Measurements from ENCODE around the gene KLF3.
"Not testable (repeated sequence)": the region's sequence is repeated elsewhere in the genome, so short reads cannot be mapped to it uniquely, and the experiment has no call there.

Gene KLF3

DNA sequence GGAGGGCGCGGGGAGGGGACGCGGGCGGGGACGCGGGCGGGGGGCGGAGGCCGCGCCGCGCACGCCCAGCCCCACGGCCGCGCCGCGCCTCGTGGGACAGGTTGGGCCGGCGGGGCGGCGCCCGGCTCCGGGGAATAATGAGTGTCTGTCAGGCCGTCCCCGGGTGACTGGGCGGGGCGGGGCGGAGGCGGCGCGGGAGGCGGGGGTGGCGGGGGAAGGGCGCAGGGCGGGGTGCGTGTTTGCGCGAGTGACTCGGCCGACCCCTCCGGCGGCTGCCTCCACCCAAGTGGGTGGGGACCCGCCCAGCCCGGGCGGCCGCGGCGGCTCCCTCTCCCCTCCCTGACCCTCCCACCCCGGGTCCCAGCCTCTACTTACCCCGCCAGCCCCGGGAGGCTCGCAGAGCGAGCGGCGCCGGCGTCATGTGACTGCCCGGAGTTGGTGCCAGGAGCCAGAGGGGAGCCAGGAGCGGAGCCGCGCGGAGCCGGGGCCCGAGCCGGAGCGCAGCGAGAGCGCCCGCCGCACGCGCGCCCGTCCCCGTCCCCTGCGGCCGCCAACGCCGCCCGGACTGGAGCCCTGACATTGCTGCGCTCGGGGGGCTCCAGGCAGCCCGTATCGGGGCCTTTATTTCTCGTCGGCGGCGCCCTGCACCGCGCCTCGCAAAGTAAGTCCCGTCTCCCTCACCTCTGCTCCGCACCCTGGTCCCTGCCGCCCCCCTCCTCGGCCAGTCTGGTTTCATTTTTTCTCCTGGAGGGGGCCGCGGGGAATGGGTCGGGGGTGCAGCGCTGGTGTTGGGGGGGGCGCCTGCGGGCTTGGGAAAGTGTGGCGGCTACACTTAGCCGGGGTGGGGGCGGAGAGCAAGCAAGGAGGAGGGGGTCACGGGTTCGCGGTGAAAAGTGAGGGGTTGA lies at the start of gene KLF3:
Gene KLF3, plus strand, starts transcription at position 399 of the 905 bp plus-strand sequence. CDS start 16,427 bp downstream, outside the sequence.
- peak; percentile 76 for DNase-seq

GRCh38 chr4:38614231-38614630 lies 49.8 kb upstream of the KLF3 start:
- DNase-seq, result no peak

- DNase-seq, result no peak
These were observed 48.2 kb upstream of the KLF3 start for GRCh38 chr4:38615847-38616246.

DNA sequence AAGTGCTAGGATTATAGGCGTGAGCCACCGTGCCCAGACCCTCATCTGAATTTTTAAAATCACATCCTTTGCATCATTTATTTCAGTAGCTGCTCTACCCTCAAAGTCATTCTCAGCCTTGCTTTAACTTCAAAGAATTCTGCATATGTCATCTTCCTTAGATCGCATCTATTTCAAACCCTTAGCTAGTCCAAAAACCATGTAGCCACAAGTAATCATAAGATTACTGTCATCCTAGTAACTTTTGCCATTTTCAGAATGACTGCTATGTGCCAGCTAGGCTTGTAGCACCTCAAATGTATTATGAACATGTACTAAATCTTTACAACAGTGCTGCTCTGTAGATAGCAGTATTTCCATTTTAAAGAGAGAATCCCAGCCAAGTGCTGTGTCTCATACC lies 45.5 kb upstream of the KLF3 start:
- DNase-seq, result no peak

GRCh38 chr4:38619316-38619715 lies 44.7 kb upstream of the KLF3 start:
- DNase-seq, result no peak

- no peak for DNase-seq
These were observed 43.9 kb upstream of the KLF3 start for GRCh38 chr4:38620065-38620464.

DNA sequence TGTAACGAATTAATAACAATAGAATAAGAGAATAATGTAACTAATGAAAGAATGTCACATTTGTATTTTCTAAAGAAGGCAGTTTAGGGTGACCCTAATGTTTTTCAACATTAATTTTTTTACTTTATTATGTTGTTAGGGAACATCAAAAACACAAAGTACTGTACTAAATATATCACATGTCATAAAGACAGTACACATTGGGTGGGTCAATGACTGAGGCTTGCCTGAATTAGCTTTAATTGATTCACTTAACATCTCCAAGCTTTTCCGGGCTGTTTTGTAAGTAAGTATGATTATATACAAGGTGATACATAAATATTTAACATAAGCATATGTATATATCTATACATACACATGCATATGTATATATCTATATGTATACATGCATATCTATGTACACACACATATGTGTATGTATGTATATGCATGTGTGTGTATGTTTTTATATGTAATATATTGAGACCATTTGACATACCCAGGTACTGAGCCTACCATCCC lies 43.4 kb upstream of the KLF3 start:
- DNase-seq, result no peak

- peak; percentile 64 for DNase-seq
These were observed 42.8 kb upstream of the KLF3 start for GRCh38 chr4:38621028-38621684.

GRCh38 chr4:38621831-38622230 lies 42.2 kb upstream of the KLF3 start:
- no peak for DNase-seq

- not testable (repeated sequence) for DNase-seq
These were observed 41.7 kb upstream of the KLF3 start for GRCh38 chr4:38622340-38622739.

DNA sequence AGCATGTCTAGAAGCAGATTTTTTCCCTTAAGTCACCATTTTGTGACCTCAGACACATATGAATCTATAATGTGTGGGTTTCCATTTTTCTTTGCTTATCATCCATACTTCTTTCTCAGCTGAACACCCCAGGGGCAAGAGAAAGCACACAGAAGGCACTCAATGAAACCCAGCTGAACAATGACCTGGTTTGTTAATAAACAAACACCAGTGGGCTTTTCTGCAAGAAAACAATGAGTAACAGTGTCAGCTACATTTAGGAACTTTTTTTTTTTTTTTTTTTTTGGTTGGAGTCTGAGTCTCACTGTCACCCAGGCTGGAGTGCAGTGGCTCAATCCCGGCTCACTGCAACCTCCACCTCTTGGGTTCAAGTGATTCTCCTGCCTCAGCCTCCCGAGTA lies 40.7 kb upstream of the KLF3 start:
- no peak for DNase-seq

DNA sequence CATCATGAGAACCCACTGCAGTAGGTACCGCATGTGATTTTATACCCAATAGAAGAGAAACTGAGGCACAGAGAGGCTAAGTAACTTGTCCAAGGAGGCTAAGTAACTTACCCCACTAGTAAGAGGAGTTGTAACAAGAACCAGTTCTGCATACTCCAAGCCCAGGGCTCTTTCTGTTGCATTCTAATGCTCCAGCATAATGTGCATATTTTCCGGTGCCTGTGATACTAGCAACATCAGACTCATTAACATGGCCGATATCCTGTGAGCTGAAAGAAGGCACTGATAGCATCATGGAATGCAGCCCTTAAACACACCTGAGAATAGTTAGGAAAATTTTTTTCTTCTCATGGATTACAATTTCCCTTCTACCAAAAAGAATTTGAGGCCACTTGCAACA lies 39.7 kb upstream of the KLF3 start:
- DNase-seq, result no peak

DNA sequence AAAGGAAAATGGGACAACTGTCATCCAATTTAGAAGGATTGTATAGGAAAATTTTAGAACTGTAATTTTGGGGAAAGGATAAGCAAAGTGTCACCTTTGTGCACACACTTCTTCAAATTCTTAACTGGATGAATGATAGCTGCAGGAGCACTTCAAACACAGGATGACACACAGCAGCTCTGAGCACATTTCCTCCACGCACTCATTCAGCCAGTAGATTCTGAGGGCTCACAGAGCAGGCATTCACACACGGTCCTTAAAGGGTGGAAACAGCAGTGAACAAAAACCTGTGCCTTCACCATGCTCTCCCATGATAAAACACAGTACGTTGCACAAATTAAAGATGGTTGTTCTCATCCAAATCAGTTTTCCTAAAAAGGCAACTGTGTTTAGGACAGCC lies 38.5 kb upstream of the KLF3 start:
- no peak for DNase-seq

GRCh38 chr4:38626901-38627444 lies 37.0 kb upstream of the KLF3 start:
- not testable (repeated sequence) for DNase-seq

DNA sequence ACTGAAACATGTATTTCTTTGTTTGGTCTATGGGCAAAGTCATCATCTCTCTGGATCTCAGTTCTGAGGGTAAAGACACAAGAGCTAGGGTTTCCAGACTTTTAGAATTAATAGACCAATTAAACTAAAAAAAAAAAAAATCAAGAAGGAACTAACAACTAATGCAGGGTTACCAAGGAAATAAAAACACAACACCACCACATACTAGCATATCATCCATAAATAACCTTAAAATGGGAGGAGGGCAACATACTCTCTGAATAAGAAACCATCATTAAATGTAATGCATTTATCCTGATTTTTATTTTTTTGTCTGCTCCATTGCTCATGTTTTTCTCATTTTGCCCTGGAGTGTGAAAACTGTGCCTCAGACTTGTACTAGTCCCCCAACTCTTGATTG lies 33.5 kb upstream of the KLF3 start:
- no peak for DNase-seq

- DNase-seq, result no peak
These were observed 29.8 kb upstream of the KLF3 start for GRCh38 chr4:38634047-38634759.

GRCh38 chr4:38639242-38639641 lies 24.8 kb upstream of the KLF3 start:
- DNase-seq, result no peak

DNA sequence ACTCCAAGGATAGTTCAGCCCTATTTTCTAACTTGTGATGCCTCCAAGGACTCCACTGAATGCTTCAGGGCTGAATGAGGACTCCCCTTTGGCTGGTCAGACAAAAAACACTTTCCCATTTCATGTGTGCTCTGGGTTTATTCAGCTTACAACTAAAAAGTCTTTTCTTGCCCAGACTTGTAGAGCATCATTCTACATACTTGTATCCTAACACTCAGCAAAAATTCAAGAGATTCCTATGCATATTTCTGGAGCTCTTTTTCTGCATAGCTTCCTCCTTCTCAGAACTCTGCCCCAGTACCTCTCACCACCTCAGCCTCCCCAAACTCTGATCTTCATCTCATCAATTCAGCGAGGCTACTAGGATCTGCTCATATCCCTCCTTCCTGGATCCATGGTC lies 22.2 kb upstream of the KLF3 start:
- DNase-seq, result no peak

GRCh38 chr4:38644201-38644600 lies 19.8 kb upstream of the KLF3 start:
- DNase-seq, result no peak

DNA sequence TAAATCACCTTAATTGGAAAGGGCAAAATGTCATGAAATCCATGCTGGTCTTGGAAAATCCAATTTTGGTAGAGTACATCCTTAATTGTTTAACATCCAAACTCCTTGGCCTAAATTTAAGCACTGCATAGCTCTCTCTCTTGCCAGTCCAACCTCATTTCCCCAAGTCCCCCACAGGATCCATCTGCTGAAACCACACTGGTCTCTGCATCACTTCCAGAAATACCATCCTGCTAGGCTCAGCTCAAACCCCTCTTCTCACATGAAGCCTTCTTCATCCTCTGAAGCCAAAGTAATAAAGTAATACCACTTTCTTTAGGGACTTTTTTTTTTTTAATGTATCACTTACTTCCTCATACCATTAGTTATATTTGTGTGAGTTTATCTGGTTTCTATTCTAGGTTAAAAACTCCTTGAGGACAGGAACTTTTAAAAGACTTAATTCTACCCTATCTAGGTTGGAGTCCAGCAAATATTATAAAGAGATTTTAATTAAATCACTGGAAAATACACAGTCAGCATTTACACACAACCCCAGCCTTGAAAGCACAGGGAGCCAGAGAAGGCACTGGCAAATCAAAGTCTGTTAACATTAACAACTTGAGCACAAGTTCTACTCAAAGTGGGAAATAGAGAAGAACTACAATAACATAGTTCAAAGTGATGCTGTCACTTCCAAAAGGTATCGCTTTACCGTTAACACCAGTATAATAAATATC lies 16.7 kb upstream of the KLF3 start:
- DNase-seq, result no peak

DNA sequence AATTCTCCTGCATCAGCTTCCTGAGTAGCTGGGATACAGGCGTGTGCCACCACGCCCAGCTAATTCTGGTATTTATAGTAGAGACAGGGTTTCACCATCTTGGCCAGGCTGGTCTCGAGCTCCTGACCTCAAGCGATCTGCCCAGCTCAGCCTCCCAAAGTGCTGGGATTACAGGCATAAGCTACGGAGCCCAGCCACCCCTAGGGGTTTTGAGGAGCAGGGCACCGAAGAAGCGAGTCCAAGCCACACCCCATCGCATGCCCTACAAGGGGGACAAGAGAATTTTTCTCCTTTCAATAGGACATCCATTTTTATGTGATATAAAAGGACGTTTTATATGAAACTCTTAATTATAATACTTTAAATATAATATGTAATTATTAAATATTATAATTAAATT lies 13.9 kb upstream of the KLF3 start:
- DNase-seq, result no peak

- no peak for DNase-seq
These were observed 9.7 kb upstream of the KLF3 start for GRCh38 chr4:38654273-38654672.

DNA sequence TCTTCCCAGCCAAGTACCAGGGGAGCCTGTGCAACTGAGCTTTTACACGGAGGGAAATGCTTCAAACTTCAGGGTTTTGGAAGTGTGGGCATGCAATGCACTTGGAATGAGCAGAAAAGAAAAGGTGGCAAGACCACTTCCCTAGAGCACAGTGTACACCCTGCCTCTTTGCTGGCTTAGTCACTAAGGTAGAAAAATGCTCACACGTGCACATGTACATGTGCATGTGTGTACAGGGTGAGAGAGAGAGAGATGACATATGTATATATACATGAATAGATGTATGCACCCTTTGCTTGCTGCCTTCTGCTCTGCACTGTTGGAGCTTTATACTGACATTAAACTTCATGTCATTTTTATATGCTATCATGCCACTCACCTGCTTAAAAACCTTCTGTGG lies 7.9 kb upstream of the KLF3 start:
- DNase-seq, result no peak

All from HCEC 1CT (cell line).